Neutrophil (primary cell): Measurements from ENCODE around the gene TMEM256.
"Not testable (repeated sequence)": the region's sequence is repeated elsewhere in the genome, so short reads cannot be mapped to it uniquely, and the experiment has no call there.

ENCODE experiments used
- H3K27ac ChIP-seq: fragments of 200-600 bp; sonication (generic); 2 replicates; pipeline ENCODE4 v1.5.1; 2016; ENCODE audit warnings: mild to moderate bottlenecking, moderate library complexity
- H3K27me3 ChIP-seq: fragments of 200-600 bp; sonication (generic); 2 replicates; pipeline ENCODE4 v1.6.0; 2016; ENCODE audit warnings: mild to moderate bottlenecking
- H3K36me3 ChIP-seq: fragments of 200-600 bp; sonication (generic); 2 replicates; pipeline ENCODE4 v1.5.1; 2017
- H3K4me1 ChIP-seq, 2 experiments: fragments of 200-600 bp in 1 of 2; sonication (generic) in 1 of 2; 1 replicate in 1 of 2; 2 replicates in 1 of 2; pipeline versions ENCODE4 v1.5.1 to v1.6.1; 2013 to 2016; ENCODE audit warnings: low read depth in 1 of 2, low read length in 1 of 2, mild to moderate bottlenecking in 1 of 2, moderate library complexity in 1 of 2; ENCODE audit not compliant: control insufficient read depth in 1 of 2, insufficient read depth in 1 of 2
- H3K4me3 ChIP-seq, 2 experiments: fragments of 200-600 bp in 1 of 2; sonication (generic) in 1 of 2; 1 replicate in 1 of 2; 2 replicates in 1 of 2; pipeline ENCODE4 v1.5.1; 2013 to 2016; ENCODE audit warnings: low read depth in 1 of 2, low read length in 1 of 2, mild to moderate bottlenecking in 1 of 2, moderate library complexity in 1 of 2
- H3K9me3 ChIP-seq: fragments of 200-600 bp; sonication (generic); 2 replicates; pipeline ENCODE4 v1.5.1; 2016
- TF ChIP-seq, protein P1 (sequence below): fragments of 200-600 bp; sonication (generic); IDR thresholded peaks from 2 replicates; pipeline ENCODE4 v1.5.1; 2016; ENCODE audit warnings: antibody characterized with exemption

Gene TMEM256

DNA sequence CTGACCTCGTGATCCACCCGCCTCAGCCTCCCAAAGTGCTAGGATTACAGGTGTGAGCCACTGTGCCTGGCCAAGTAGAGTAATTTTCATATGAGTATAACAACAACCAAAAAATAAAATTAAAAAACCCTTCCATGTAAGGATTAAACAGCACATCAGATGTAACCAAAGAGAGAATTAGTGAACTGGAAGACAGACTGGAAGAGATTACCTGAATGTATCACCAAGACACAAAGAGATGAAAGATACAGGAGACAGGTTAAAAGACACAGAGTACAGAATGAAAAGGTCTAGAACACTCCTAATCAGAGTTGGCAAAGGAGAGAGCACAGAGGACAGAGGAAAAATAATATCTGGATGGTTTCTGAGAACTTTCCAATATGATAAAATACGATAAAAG is 24.8 kb downstream of the TMEM256 start:
- no peak overlapping the region for H3K27ac ChIP-seq
- H3K4me3 ChIP-seq, result no peak overlapping the region
- TF ChIP-seq, protein P1, sequence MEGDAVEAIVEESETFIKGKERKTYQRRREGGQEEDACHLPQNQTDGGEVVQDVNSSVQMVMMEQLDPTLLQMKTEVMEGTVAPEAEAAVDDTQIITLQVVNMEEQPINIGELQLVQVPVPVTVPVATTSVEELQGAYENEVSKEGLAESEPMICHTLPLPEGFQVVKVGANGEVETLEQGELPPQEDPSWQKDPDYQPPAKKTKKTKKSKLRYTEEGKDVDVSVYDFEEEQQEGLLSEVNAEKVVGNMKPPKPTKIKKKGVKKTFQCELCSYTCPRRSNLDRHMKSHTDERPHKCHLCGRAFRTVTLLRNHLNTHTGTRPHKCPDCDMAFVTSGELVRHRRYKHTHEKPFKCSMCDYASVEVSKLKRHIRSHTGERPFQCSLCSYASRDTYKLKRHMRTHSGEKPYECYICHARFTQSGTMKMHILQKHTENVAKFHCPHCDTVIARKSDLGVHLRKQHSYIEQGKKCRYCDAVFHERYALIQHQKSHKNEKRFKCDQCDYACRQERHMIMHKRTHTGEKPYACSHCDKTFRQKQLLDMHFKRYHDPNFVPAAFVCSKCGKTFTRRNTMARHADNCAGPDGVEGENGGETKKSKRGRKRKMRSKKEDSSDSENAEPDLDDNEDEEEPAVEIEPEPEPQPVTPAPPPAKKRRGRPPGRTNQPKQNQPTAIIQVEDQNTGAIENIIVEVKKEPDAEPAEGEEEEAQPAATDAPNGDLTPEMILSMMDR, result no peak
- H3K9me3 ChIP-seq, result no peaks in the 10 kb centered on the region
- H3K36me3 ChIP-seq, result no peaks in the 10 kb centered on the region
- H3K4me1 ChIP-seq, result peaks cover 7% of the 10 kb centered on the region in 2 experiments
- peaks cover 84% of the 10 kb centered on the region for H3K27me3 ChIP-seq

- peaks cover 47% of the 10 kb centered on the region for H3K27me3 ChIP-seq
- H3K4me1 ChIP-seq, result no peaks in the 10 kb centered on the region
- H3K36me3 ChIP-seq, result no peaks in the 10 kb centered on the region
- H3K27ac ChIP-seq, result no peak overlapping the region
- H3K4me3 ChIP-seq, result no peak overlapping the region
- TF ChIP-seq, protein P1, result no peak
- no peaks in the 10 kb centered on the region for H3K9me3 ChIP-seq
Measured at GRCh38 chr17:7374353-7374752, 29.5 kb downstream of the TMEM256 start.

- TF ChIP-seq, protein P1, result no peak
- H3K36me3 ChIP-seq, result no peaks in the 10 kb centered on the region
- no peaks in the 10 kb centered on the region for H3K9me3 ChIP-seq
- no peak overlapping the region for H3K27ac ChIP-seq
- no peaks in the 10 kb centered on the region for H3K4me1 ChIP-seq
- peaks cover 19% of the 10 kb centered on the region for H3K27me3 ChIP-seq
- H3K4me3 ChIP-seq, result no peak overlapping the region
Measured at GRCh38 chr17:7370853-7371252, 33.0 kb downstream of the TMEM256 start.

DNA sequence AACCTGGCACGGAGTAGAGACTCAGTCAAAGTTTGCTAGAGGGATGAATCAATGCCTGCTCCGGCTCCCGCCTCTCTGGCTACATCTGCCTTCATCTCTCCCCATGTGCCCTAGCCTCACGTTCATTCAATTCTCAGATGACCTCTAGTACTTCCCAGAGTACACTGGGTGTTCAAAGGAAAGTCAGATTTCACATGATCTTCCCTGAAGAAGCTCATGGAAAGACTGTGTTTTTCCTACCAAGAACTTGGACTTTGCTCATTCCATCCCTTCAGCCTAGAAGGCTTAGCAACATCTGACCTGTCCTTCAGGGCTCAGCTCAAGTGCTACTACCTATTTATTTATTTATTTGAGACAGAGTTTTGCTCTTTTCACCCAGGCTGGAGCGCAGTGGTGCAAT is 34.1 kb downstream of the TMEM256 start:
- no peaks in the 10 kb centered on the region for H3K36me3 ChIP-seq
- no peak overlapping the region for H3K4me3 ChIP-seq
- TF ChIP-seq, protein P1, result no peak
- no peaks in the 10 kb centered on the region for H3K4me1 ChIP-seq
- H3K27ac ChIP-seq, result no peak overlapping the region
- H3K27me3 ChIP-seq, result peaks cover 15% of the 10 kb centered on the region
- H3K9me3 ChIP-seq, result no peaks in the 10 kb centered on the region

DNA sequence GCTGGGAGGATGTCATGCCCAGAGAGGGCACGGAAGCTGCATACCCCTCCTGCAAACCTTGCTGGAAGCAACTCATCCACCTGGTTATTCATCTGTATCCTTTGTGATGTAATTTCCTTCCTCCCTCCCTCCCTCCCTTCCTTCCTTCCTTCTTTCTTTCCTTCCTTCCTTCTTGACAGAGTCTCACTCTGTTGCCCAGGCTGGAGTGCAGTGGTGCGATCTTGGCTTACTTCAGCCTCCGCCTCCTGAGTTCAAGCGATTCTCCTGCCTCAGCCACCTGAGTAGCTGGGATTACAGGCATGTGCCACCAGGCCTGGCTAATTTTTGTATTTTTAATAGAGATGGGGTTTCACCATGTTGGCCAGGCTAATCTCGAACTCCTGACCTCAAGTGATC is 35.3 kb downstream of the TMEM256 start:
- H3K9me3 ChIP-seq, H3K4me3 ChIP-seq, H3K36me3 ChIP-seq, H3K4me1 ChIP-seq, H3K27ac ChIP-seq: not testable (repeated sequence)
- peaks cover 15% of the 10 kb centered on the region for H3K27me3 ChIP-seq

- Histone ChIP-seq H3K27ac (no peak overlapping the region), H3K27me3 (peaks cover 15% of the 10 kb centered on the region), H3K36me3 (no peaks in the 10 kb centered on the region), H3K4me3 (no peak overlapping the region), H3K4me1 (no peaks in the 10 kb centered on the region), H3K9me3 (no peaks in the 10 kb centered on the region)
- TF ChIP-seq, protein P1, result no peak
Measured at GRCh38 chr17:7367918-7368598, 35.8 kb downstream of the TMEM256 start.
